ENCODE data around the gene INPP5E.

The INPP5E gene

DNA sequence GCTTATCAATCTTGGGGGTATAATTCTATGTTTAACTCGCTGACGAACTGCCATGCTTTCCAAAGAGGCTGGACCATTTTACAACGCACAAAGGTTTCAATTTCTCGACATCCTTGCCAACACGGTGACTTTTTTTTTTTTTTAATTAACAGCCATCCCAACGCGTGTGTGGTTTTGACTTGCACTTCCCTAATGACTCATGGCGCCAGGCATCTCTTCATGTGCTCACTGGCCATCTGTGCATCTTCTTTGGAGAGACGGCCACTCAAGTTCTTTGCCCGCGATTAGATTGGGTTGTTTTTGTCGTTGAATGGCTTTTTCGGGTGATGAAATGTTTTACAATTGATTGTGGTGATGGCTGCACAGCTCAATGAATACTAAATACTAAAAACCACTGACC, 53.6 kb downstream of the INPP5E start:
- no peak for DNase-seq (ENCODE audit: low spot score)

DNA sequence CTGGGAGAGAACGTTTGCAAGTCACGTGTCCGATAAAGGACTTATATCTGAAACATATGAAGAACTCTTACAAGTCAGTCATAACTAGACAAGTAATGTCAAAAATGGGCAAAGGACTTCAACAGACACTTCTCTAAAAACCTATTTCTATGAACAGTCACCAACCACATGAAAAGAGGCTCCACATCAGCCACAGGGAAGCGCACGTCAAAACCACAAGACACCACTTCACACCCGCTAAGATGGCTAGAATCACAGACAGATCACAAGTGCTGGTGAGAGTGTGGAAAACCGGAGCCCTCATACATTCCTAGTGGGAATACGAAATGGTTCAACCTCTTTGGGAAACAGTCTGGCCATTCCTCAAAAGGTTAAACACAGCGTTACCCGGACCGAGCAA, 54.6 kb downstream of the INPP5E start:
- DNase-seq (ENCODE audit: low spot score): no peak

DNA sequence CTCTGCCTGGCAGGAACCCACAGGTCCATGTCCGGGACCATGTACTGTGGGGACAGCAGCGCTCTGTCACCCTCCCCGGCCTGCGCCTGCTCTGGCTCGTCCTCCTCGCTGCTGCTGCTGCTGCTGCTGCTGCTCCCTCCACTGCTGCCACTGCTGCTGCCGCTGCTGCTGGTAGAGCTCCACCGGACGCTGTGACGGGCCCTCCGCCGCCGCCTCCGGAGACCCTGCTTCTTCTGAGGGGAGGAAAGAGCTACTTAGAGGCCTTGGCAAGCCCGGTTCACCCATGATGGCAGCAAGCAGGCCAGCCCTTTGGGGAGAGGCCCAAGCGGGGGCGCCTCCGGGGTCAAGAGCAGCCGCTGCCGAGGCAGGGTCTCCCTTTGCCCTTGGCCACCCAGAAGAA, 56.2 kb downstream of the INPP5E start:
- DNase-seq (ENCODE audit: low spot score): no peak

DNA sequence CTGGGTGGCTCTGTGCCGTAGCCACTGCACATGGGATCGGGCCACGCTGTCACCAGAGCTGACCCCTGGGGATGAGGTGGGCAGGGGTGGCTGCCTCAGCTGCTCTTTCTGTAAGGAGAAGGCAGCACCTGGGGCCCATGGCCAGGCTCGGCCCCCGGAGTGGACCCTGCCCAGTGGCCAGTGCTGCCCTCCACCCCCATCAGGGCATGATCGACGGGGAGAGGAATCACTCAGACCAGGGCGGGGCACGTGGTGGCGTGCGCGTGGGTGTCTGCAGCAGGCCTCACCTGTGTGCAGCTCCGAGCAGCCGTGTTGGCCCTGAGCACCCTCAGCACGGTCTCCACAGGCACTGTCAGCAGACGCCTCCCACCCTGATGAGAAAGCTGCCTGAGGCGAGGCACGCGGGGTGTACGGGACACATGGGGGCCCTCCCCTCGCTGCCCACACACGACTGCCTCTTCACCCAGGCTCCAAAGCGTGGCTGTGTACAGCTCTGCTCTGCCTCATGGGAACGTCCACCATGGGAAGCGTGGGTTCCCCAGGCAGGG, 57.6 kb downstream of the INPP5E start:
- DNase-seq (ENCODE audit: low spot score): no peak

DNA sequence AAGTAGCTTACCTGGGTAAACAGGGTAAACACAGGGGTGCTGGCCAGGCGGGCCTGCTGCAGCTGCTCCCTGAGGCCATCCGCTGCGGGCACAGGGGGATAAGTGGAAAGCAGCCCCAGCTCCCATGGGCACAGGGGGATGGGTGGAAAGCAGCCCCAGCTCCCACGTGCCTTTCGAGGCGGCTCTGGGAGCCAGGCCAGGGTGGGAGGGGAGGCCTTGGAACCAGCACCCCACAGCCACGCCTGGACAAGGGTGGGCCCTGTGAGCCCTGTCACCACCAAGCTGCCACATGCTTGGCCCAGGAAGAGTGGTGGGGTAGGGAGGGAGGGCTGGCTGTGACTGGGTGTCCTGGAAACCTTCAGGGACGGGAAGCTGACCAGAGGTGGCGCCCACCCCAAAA, 58.3 kb downstream of the INPP5E start:
- no peak for DNase-seq (ENCODE audit: low spot score)

DNA sequence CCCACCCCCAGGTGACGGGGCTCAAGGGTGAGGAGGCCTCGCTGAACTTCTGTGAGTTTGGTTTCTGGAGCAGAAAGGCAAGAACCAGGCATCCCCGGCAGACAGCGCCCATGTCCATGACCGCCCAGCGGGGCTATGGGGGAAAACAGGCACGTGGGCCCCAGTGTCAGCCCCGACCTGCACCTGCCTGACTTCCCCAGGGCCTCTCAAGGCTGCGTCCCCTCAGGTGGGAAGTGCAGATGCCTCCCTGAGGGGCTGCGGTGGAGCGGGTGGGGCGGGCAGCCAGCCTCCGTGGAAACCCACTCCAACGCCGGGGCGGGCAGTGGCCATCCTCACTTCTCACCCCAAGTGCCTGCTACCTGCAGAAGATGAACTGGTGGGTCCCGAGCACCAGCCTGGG, 59.3 kb downstream of the INPP5E start:
- no peak for DNase-seq (ENCODE audit: low spot score)

DNA sequence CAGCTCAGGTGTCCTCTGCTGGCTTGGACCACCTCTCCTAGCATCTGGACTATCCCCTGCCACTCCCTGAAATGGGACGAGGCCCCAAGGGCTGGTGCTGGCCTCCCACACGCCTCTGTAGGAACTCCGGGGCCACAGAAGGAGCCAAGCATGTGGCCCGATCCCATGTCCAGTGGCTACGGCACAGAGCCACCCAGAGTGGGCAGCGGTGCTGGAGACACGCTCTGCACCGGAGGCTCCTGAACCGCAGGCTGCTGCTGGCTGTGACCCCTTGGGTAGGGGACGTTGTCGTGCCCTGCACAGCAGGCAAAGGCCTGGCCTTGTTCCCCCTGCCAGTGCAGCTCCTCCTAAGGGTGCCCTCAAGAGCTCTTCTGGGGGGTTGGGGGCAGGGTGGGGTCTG, 59.8 kb downstream of the INPP5E start:
- DNase-seq (ENCODE audit: low spot score): no peak

DNA sequence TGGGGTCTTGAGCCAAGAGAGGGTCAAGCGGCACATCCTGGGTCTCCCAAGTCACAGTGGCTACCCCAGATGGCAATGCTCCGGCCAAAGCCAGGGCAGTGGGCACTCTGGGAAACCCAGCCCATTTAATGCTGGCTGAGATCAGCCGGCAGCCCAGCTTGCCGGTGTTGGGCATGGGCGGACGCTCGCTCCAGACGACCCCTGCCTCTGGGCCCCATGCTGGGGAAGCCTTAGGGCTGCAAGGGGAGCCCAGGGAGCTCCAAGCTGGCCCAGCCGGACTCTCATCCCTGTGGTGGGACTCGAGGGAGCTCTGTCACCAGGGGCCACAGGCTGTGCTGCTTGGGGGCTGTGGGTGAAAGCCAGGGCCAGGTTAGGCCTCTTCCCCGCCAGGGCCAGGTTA, 60.2 kb downstream of the INPP5E start:
- DNase-seq (ENCODE audit: low spot score): no peak

DNA sequence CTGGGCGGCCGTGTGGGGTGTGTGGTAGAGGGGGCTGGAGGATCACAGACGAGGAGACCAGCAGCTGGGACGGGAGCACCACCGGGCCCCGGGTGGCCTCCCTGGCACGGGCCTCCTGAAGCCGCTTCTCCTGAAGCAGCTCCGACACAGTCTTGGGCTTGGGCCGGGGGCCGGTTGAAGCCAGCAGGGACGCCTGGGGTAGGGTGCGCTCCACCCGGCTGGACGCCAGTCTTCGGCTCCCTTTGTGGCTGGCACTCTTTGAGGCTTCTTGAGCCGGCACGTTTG, 60.7 kb downstream of the INPP5E start:
- DNase-seq (ENCODE audit: low spot score): no peak

Measured in CD4-positive, alpha-beta T cell treated with Interleukin-6 at 100 ng/mL for 8 hours (primary cell).